Diencephalon (tissue), 1 donor: ENCODE data around the gene OTOP2. TPM values are rescaled to one million over a fixed set of nuclear protein-coding genes. Genes with fewer than 3 reads are reported as not detected.

Experiments
- total RNA-seq: library from RNA; depleted of rRNA; stranded (reverse); fragments of >200 nt; gene quantifications from one replicate; pipeline ENCODE4 v1.2.3, GENCODE V29; 2014

Gene OTOP2, protein sequence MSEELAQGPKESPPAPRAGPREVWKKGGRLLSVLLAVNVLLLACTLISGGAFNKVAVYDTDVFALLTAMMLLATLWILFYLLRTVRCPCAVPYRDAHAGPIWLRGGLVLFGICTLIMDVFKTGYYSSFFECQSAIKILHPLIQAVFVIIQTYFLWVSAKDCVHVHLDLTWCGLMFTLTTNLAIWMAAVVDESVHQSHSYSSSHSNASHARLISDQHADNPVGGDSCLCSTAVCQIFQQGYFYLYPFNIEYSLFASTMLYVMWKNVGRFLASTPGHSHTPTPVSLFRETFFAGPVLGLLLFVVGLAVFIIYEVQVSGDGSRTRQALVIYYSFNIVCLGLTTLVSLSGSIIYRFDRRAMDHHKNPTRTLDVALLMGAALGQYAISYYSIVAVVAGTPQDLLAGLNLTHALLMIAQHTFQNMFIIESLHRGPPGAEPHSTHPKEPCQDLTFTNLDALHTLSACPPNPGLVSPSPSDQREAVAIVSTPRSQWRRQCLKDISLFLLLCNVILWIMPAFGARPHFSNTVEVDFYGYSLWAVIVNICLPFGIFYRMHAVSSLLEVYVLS
- not detected for total RNA-seq

DNA sequence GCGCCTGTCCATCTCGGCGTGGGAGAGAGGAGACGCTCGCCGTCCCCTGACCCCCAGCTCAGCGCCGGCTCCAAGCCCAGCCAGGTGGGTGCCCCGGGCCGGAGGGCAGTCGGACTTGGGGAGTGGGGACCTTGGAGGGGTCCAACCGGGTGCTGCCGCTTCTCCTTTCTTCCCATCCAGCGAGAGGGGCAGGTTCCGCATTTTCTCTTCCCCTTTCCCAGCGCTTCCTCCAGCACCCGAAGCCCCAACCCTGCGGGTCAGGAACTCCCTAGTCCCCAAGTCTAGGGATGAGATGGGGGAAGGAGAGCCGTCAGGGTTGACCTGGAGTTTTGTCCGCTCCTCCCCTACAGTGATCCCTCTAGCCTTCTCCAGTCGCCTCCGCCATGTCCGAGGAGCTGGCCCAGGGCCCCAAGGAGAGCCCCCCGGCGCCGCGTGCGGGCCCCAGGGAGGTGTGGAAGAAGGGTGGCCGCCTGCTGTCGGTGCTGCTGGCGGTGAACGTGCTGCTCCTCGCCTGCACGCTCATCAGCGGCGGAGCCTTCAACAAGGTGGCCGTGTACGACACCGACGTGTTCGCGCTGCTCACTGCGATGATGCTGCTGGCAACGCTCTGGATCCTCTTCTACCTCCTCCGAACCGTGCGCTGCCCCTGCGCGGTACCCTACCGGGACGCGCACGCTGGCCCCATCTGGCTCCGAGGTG is at the start of gene OTOP2:
Gene OTOP2, plus strand, starts transcription at position 24 of the 699 bp plus-strand sequence. Its CDS starts 360 bp downstream, at position 384.

DNA sequence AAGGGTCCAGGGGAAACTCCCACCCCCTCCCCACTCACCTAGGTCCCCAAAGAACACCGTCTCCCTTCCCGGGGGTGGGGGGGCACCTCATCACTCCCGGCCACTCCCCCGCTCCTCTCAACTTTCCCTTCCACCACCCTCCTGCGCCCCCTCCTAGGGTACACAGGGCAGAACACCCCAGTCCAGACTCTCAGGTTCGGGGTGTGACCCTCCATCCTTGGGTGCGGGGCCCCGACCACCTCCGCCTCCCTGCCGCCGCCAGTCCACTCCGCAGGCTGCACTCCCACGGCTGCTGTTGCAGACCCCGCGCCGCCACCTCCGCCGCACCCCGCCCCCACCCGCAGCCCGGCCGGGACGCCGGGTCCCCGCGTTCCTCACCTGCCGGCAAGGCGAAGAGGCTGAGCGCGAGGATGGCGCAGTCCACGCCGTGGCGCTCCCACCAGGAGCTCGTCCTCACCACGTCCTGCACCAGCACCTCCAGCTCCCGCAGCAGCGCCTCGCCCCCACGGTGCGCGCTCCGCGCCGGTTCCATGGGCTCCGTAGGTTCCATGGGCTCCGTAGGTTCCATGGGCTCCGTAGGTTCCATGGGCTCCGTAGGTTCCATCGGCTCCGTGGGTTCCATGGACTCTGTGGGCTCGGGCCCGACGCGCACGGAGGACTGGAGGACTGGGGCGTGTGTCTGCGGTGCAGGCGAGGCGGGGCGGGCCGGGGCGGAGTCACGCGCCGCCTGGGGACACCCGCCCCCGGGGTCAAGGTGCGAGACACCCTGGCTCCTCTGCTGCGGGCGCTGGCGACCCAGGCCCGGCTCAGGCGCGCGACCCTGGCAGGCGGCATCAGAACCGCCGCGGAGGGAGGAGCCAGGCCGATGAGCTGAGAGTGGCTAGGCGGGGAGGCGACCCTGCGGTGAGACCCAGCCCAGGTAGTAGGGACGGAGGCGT is 30.8 kb upstream of the OTOP2 start, which contains the start of gene FADS6:
Gene FADS6, minus strand, starts transcription at position 660 of the 938 bp plus-strand sequence. Its CDS starts 38 bp downstream, at position 622.

DNA sequence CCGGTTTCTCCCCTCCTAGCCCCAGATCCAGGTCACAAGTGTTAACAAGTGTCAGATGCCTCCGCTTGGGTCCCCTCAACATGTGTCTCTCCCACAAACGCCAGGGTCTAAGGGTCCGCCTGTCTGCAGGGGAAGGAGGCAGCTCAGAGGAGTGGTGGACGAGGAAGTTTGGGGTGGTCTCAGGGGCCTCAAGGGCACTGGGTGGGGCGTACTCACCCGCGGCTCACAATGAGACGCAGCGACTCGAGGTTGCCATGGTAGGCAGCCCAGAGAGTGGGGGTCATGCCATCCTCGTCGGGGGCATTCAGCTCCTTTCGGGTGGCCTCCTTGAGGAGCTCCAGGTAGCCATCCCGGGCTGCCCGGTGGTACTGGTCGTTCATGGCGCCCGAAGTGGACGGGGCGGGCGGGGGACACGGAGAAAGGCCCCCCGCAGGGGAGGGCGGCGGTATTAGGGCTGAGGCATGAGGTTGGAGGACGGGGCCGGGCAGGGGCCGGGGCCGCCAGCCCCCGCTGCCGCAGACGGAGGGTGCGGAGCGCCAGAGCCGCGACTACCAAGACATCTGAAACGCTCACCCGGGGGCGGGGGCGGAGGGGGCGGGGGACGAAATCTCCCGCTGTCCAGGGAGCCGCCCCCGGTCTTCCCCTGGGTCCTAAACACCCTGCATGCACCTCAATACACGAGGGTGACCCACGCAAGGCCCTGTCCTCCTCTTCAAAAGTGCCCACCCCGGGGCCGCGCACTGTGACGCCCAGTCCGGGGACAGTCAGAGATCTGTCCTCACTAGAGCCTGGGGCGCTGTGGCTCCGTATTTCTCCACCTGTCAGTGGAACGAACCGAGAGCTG is 1.2 kb upstream of the OTOP2 start, which contains the start of gene USH1G:
Gene USH1G, minus strand, starts transcription at position 562 of the 844 bp plus-strand sequence. Its CDS starts 182 bp downstream, at position 380.

DNA sequence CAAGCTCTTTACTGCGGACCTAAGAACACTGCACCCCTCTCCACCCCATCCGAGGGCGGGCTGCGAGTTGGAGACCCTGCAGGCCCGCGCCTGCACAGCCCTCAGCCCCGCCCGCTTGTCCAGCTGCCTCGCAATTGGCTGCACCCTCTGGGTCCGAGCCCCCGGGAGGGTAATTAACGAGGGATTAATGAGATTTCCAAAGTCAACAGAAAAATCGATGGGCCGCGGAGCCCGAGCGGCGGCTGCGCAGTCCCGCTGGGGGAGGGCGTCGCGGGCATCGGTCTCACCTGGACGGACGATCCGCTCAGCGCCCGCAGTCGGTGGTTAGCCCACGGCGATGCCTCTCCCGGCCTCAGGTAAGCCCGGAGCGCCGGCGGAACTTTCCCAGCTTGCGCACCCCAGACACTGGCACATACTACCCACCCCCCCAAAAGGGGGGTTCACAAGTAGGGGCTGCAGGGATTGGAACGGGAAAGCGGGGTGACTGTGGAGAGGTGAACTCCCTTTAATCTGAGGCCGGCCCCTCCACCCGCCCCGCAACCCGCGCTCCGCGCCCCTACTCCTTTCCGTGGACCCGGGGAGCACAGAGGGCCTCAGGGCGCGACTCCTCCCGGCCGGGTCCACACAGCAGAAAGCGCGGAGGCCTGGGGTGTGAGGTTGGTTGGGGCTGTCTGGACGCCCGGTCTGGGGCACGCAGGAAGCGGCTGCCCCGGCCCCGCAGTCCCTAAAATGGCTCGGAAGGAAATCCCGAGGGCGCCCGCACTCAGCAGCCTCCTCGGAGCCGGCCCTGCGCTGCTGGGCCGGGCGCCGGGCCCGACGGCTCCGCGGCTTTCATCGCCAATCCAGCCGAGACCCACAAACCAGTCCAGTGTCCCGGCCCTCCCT is 11.8 kb downstream of the OTOP2 start, which contains the start of gene OTOP3:
Gene OTOP3, plus strand, starts transcription at position 314 of the 885 bp plus-strand sequence. Its CDS starts 24 bp downstream, at position 338.

DNA sequence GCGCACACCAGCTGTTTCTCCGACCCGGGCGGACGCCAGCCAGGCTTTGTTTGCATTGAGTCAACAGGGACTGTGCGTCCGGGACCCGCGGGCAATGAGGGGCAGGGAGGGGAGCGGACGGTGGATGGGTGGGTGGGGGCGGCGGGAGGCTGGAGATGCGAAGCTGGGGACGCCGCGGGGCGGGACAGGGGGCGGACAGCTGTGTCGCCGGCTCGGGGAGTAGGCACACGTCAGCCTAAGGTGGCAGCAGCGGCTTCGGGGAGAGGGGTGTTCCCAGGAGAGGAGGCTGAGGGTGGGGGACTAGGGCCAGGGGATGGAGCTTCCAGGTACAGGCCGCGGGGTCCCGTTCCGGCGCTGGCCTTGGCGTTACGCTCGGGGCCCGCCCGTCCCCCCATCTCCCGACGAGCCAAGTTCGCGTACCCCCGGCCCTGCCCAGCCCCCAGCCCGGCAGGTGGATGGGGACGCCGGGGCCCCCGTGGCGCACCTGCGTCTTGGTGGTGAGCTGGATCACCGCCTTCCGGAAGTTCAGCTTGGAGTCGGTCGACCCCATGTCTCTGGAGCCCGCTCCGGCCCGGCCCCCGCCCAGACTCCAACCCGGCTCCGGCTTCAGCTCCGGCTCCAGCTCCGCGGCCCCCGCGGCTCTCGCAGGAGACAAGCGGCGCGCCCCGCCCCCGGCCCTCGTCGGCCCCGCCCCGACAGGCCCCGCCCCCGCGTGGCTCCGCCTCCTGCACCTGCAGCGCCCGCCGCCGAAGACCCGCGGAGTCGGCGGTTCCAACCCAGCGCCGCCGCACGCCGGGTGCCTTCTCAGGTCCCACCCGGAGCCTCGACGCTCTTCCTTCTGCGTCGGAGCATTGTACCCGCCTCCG is 48.3 kb downstream of the OTOP2 start, which contains the start of gene HID1:
Gene HID1, minus strand, starts transcription at position 653 of the 866 bp plus-strand sequence. Its CDS starts 103 bp downstream, at position 550.

Other genes with a start within 250 kb of the OTOP2 start
- gene CD300LF, start 211.3 kb upstream of the OTOP2 start, total RNA-seq = 0.46 TPM
- 3.2 TPM for gene RAB37, start 187.0 kb upstream of the OTOP2 start, total RNA-seq
- 12.5 TPM for gene NHERF1, start 175.6 kb upstream of the OTOP2 start, total RNA-seq
- 20.5 TPM for gene NAT9, start 147.9 kb upstream of the OTOP2 start, total RNA-seq
- gene GRIN2C, start 64.4 kb upstream of the OTOP2 start, total RNA-seq = 1.2 TPM
- 5.5 TPM for gene FDXR, start 51.3 kb upstream of the OTOP2 start, total RNA-seq
- 5.5 TPM for gene FADS6, start 30.6 kb upstream of the OTOP2 start, total RNA-seq
- 0.46 TPM for gene USH1G, start 1.0 kb upstream of the OTOP2 start, total RNA-seq
- not detected for gene OTOP3, start 11.6 kb downstream of the OTOP2 start, total RNA-seq
- gene HID1, start 48.5 kb downstream of the OTOP2 start, total RNA-seq = 25.1 TPM
- gene CDR2L, start 63.4 kb downstream of the OTOP2 start, total RNA-seq = 7.2 TPM
- 13.4 TPM for gene MRPL58, start 88.4 kb downstream of the OTOP2 start, total RNA-seq
- 146 TPM for gene ATP5PD, start 122.7 kb downstream of the OTOP2 start, total RNA-seq
- gene KCTD2, start 123.0 kb downstream of the OTOP2 start, total RNA-seq = 51.2 TPM
- gene SLC16A5, start 163.7 kb downstream of the OTOP2 start, total RNA-seq = 2.1 TPM
- gene ARMC7, start 185.7 kb downstream of the OTOP2 start, total RNA-seq = 3.0 TPM
- 32.3 TPM for gene NT5C, start 207.5 kb downstream of the OTOP2 start, total RNA-seq
- 563 TPM for gene JPT1, start 230.2 kb downstream of the OTOP2 start, total RNA-seq